HepG2 (cell line): ENCODE data around the gene ZNF597. TPM values are rescaled to one million over a fixed set of nuclear protein-coding genes. Genes with fewer than 3 reads are reported as not detected.

Experiments used
- CCAR2 ChIP-seq: fragments of 200-400 bp; formaldehyde crosslinking; optimal IDR thresholded peaks from 2 replicates; pipeline ENCODE3; 2018; ENCODE audit warnings: low read depth, mild to moderate bottlenecking, low read length, moderate library complexity
- DPF2 ChIP-seq: sonication (generic); formaldehyde crosslinking; IDR thresholded peaks from 2 replicates; pipeline ENCODE4 v1.4.0; 2020; ENCODE audit warnings: mild to moderate bottlenecking, low read depth, missing genetic modification reagents, borderline replicate concordance
- GTF2F1 ChIP-seq: fragments of 150-350 bp; IDR thresholded peaks from 2 replicates; pipeline ENCODE4 v1.6.1; 2014; ENCODE audit warnings: low read length
- HBP1 ChIP-seq: IDR thresholded peaks from 2 replicates; pipeline ENCODE4 v1.6.1; 2016; ENCODE audit warnings: low read depth, control low read depth
- HES4 ChIP-seq: sonication (generic); formaldehyde crosslinking; IDR thresholded peaks from 2 replicates; pipeline ENCODE4 v1.9.0; 2021; ENCODE audit warnings: mild to moderate bottlenecking, missing genetic modification reagents, borderline replicate concordance
- HNRNPK ChIP-seq: fragments of 200-400 bp; formaldehyde crosslinking; IDR thresholded peaks from 2 replicates; pipeline ENCODE4 v1.6.1; 2018; ENCODE audit warnings: low read length, low read depth, moderate library complexity, mild to moderate bottlenecking; ENCODE audit not compliant: poor library complexity, severe bottlenecking
- KDM1A ChIP-seq: IDR thresholded peaks from 2 replicates; pipeline ENCODE4 v1.6.1; 2016; ENCODE audit warnings: missing compliant biosample characterization
- KDM6A ChIP-seq: IDR thresholded peaks from 2 replicates; pipeline ENCODE4 v1.6.1; 2016; ENCODE audit warnings: low read depth
- MED1 ChIP-seq: sonication (generic); formaldehyde crosslinking; IDR thresholded peaks from 2 replicates; pipeline ENCODE4 v1.4.0; 2020; ENCODE audit warnings: missing genetic modification reagents
- NBN ChIP-seq: fragments of 450-650 bp; conservative IDR thresholded peaks from 2 replicates; pipeline ENCODE4 v1.6.1; 2017
- PHB2 ChIP-seq: fragments of 450-650 bp; IDR thresholded peaks from 2 replicates; pipeline ENCODE4 v1.6.1; 2018; ENCODE audit not compliant: partially characterized antibody
- PHF20 ChIP-seq: sonication (generic); formaldehyde crosslinking; IDR thresholded peaks from 2 replicates; pipeline ENCODE4 v1.5.0; 2020; ENCODE audit warnings: mild to moderate bottlenecking, missing genetic modification reagents
- TEAD2 ChIP-seq: sonication (generic); formaldehyde crosslinking; IDR thresholded peaks from 2 replicates; pipeline ENCODE4 v1.9.0; 2021; ENCODE audit warnings: missing genetic modification reagents
- ZMYM3 ChIP-seq: sonication (generic); formaldehyde crosslinking; IDR thresholded peaks from 2 replicates; pipeline ENCODE4 v1.5.1; 2020; ENCODE audit warnings: mild to moderate bottlenecking, missing genetic modification reagents
- ZNF24 ChIP-seq: fragments of 450-650 bp; IDR thresholded peaks from 2 replicates; pipeline ENCODE4 v1.6.1; 2017; ENCODE audit warnings: antibody characterized with exemption, mild to moderate bottlenecking
- ZNF333 ChIP-seq: sonication (generic); formaldehyde crosslinking; IDR thresholded peaks from 2 replicates; pipeline ENCODE4 v1.4.0; 2020; ENCODE audit warnings: mild to moderate bottlenecking, missing genetic modification reagents, borderline replicate concordance
- ZNF614 ChIP-seq: IDR thresholded peaks from 2 replicates; pipeline ENCODE4 v1.6.1; 2018; ENCODE audit warnings: missing biosample characterization, missing genetic modification reagents, inconsistent platforms, borderline replicate concordance
- ZNF629 ChIP-seq: sonication (generic); formaldehyde crosslinking; conservative IDR thresholded peaks from 2 replicates; pipeline ENCODE4 v1.5.0; 2020; ENCODE audit warnings: missing genetic modification reagents
- ZNF674 ChIP-seq: sonication (generic); formaldehyde crosslinking; IDR thresholded peaks from 2 replicates; pipeline ENCODE4 v1.5.0; 2020; ENCODE audit warnings: low read depth, mild to moderate bottlenecking, missing genetic modification reagents
- ZNF75D ChIP-seq: sonication (generic); formaldehyde crosslinking; IDR thresholded peaks from 2 replicates; pipeline ENCODE4 v1.8.1; 2023; ENCODE audit warnings: missing genetic modification reagents, mild to moderate bottlenecking, borderline replicate concordance
- ZZZ3 ChIP-seq: sonication (generic); formaldehyde crosslinking; IDR thresholded peaks from 2 replicates; pipeline ENCODE4 v1.4.0; 2020; ENCODE audit warnings: missing genetic modification reagents, mild to moderate bottlenecking, borderline replicate concordance
- polyA plus RNA-seq, 8 experiments: library from polyadenylated mRNA; depleted of rRNA in 3 of 8; stranded (reverse) in 7 of 8; unstranded in 1 of 8; fragments of >200 nt; fragmentation: Illumina TruSeq in 4 of 8; extraction: Trizol in 4 of 8; gene quantifications; 2 replicates each; pipeline versions ENCODE4 v1.2.1 to v1.2.3, GENCODE V29; 2011 to 2016; ENCODE audit warnings: low read depth in 4 of 8, missing spikeins in 1 of 8, mixed read lengths in 1 of 8; ENCODE audit not compliant: insufficient read depth in 1 of 8
- total RNA-seq, 5 experiments: library from RNA; depleted of rRNA; stranded (reverse); fragments of >200 nt; fragmentation: Illumina TruSeq; extraction: Trizol; gene quantifications; 2 replicates each; pipeline ENCODE4 v1.2.3, GENCODE V29; 2016; ENCODE audit warnings: low read depth in 1 of 5
- TF ChIP-seq, protein P1 (sequence below): sonication (generic); formaldehyde crosslinking; IDR thresholded peaks from 2 replicates; pipeline ENCODE4 v1.9.0; 2022; ENCODE audit warnings: low read depth, missing genetic modification reagents
- TF ChIP-seq, protein P2 (sequence below): sonication (generic); formaldehyde crosslinking; IDR thresholded peaks from 2 replicates; pipeline ENCODE4 v1.4.0; 2020; ENCODE audit warnings: missing genetic modification reagents

The ZNF597 gene
- total and polyA plus RNA-seq, 2 of the 13 experiments (the other 11 are each of a cell fraction or from before 2014, with no cell fraction given), result 1.3 to 2.4 TPM

DNA sequence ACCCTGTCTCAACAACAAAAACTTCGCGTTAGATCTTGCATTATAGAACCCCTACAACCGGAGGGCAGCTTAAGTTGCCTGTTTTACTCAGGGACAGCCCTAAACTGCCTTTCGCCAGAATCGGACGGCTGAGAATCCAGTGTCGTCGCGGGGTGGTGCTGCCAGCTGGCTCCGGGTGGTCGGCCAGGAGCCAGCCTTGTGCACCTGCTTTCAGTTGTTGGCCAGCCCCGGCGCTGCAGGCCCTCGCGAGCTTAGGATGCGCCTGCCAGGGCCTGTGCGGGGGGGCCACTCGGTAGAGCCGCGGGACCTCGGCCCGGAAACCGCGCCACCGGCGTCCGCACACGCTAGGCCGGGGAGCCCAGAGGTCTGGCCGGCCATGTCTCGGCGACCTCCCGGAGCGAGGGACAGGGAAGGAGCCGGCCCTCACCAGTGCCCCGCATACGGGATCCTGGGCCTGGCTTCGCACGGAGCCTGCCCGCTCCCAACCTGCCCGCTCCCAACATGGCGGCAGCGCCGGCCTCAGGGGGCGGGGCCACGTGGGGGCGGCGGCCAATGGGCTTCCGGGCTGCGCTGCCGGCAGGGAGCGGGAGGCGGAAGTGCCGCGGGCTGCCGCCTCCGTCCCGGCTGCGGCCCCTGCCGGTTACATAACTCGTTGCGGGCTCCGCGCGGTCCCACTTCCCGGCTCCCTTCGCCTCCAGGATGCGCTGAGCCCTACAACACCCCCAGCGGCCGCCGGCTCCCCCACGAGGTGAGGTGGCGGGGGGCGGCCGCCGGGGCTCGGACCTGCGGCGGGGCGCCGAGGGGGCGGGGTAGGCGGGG, 14.3 kb upstream of the ZNF597 start (continued):
- TF ChIP-seq HBP1 (CRISPR knock-in tag) (no peak), CCAR2 (no peak), NBN (no peak), ZNF75D (CRISPR knock-in tag) (no peak), HNRNPK (no peak), PHB2 (no peak), HES4 (peak; percentile 70; the same call in 1 of the 2 replicates), ZNF333 (peak; percentile 64; the same call in 1 of the 2 replicates), KDM6A (no peak), ZMYM3 (CRISPR knock-in tag) (0 out of 2 replicates have a peak, but pooled peaks have one; percentile 18), ZNF24 (no peak), TEAD2 (CRISPR knock-in tag) (no peak), PHF20 (peak; percentile 63), ZZZ3 (peak; percentile 49; the same call in 1 of the 2 replicates), ZNF614 (CRISPR knock-in tag) (no peak), ZNF629 (no peak), ZNF674 (CRISPR knock-in tag) (no peak), DPF2 (0 out of 2 replicates have a peak, but pooled peaks have one; percentile 14), KDM1A (CRISPR knock-in tag) (no peak), MED1 (peak; percentile 75), GTF2F1 (no peak)
- TF ChIP-seq, protein P1, sequence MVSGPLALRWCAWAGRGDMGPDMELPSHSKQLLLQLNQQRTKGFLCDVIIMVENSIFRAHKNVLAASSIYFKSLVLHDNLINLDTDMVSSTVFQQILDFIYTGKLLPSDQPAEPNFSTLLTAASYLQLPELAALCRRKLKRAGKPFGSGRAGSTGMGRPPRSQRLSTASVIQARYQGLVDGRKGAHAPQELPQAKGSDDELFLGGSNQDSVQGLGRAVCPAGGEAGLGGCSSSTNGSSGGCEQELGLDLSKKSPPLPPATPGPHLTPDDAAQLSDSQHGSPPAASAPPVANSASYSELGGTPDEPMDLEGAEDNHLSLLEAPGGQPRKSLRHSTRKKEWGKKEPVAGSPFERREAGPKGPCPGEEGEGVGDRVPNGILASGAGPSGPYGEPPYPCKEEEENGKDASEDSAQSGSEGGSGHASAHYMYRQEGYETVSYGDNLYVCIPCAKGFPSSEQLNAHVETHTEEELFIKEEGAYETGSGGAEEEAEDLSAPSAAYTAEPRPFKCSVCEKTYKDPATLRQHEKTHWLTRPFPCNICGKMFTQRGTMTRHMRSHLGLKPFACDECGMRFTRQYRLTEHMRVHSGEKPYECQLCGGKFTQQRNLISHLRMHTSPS (CRISPR knock-in tag), result peak; percentile 72; the same call in 1 of the 2 replicates
- TF ChIP-seq, protein P2, sequence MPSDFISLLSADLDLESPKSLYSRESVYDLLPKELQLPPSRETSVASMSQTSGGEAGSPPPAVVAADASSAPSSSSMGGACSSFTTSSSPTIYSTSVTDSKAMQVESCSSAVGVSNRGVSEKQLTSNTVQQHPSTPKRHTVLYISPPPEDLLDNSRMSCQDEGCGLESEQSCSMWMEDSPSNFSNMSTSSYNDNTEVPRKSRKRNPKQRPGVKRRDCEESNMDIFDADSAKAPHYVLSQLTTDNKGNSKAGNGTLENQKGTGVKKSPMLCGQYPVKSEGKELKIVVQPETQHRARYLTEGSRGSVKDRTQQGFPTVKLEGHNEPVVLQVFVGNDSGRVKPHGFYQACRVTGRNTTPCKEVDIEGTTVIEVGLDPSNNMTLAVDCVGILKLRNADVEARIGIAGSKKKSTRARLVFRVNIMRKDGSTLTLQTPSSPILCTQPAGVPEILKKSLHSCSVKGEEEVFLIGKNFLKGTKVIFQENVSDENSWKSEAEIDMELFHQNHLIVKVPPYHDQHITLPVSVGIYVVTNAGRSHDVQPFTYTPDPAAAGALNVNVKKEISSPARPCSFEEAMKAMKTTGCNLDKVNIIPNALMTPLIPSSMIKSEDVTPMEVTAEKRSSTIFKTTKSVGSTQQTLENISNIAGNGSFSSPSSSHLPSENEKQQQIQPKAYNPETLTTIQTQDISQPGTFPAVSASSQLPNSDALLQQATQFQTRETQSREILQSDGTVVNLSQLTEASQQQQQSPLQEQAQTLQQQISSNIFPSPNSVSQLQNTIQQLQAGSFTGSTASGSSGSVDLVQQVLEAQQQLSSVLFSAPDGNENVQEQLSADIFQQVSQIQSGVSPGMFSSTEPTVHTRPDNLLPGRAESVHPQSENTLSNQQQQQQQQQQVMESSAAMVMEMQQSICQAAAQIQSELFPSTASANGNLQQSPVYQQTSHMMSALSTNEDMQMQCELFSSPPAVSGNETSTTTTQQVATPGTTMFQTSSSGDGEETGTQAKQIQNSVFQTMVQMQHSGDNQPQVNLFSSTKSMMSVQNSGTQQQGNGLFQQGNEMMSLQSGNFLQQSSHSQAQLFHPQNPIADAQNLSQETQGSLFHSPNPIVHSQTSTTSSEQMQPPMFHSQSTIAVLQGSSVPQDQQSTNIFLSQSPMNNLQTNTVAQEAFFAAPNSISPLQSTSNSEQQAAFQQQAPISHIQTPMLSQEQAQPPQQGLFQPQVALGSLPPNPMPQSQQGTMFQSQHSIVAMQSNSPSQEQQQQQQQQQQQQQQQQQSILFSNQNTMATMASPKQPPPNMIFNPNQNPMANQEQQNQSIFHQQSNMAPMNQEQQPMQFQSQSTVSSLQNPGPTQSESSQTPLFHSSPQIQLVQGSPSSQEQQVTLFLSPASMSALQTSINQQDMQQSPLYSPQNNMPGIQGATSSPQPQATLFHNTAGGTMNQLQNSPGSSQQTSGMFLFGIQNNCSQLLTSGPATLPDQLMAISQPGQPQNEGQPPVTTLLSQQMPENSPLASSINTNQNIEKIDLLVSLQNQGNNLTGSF (CRISPR knock-in tag), result peak; percentile 84
